NCI-H345 (cell line): ENCODE measurements around the gene F3.
"Not testable (repeated sequence)": the region's sequence is repeated elsewhere in the genome, so short reads cannot be mapped to it uniquely, and the experiment has no call there.

Experiments used
- DNase-seq: peaks from one replicate; lab custom pipeline; 2025; lab: John Stamatoyannopoulos, UW

Gene F3

GRCh38 chr1:94541246-94542087, at the start of gene F3:
F3 (minus strand) TSS chr1:94541759; CDS start chr1:94541636, 123 bp downstream.
- DNase-seq, result peak; percentile 89

- DNase-seq, result no peak
Measured at GRCh38 chr1:94590203-94591137, 48.9 kb upstream of the F3 start.

- DNase-seq, result no peak
Measured at GRCh38 chr1:94589728-94590127, 48.2 kb upstream of the F3 start.

GRCh38 chr1:94582565-94582964, 41.0 kb upstream of the F3 start:
- DNase-seq, result no peak

GRCh38 chr1:94580367-94581115, 39.0 kb upstream of the F3 start:
- DNase-seq, result no peak

- DNase-seq, result no peak
Measured at GRCh38 chr1:94579876-94580294, 38.3 kb upstream of the F3 start.

- DNase-seq, result no peak
Measured at GRCh38 chr1:94578856-94579255, 37.3 kb upstream of the F3 start.

- DNase-seq, result not testable (repeated sequence)
Measured at GRCh38 chr1:94573917-94574316, 32.4 kb upstream of the F3 start.

GRCh38 chr1:94572780-94573179, 31.2 kb upstream of the F3 start:
- DNase-seq, result no peak

GRCh38 chr1:94570965-94571364, 29.4 kb upstream of the F3 start:
- not testable (repeated sequence) for DNase-seq

GRCh38 chr1:94568806-94569205, 27.2 kb upstream of the F3 start:
- DNase-seq, result not testable (repeated sequence)

GRCh38 chr1:94567975-94568607, 26.5 kb upstream of the F3 start:
- not testable (repeated sequence) for DNase-seq

GRCh38 chr1:94566436-94566835, 24.9 kb upstream of the F3 start:
- DNase-seq, result not testable (repeated sequence)

- DNase-seq, result no peak
Measured at GRCh38 chr1:94565901-94566300, 24.3 kb upstream of the F3 start.

GRCh38 chr1:94562519-94563260, 21.1 kb upstream of the F3 start:
- DNase-seq, result peak; percentile 27

- DNase-seq, result no peak
Measured at GRCh38 chr1:94560333-94560732, 18.8 kb upstream of the F3 start.

- no peak for DNase-seq
Measured at GRCh38 chr1:94559921-94560320, 18.4 kb upstream of the F3 start.

GRCh38 chr1:94555091-94555490, 13.5 kb upstream of the F3 start:
- no peak for DNase-seq

- DNase-seq, result no peak
Measured at GRCh38 chr1:94554580-94554979, 13.0 kb upstream of the F3 start.

- no peak for DNase-seq
Measured at GRCh38 chr1:94553931-94554330, 12.4 kb upstream of the F3 start.

GRCh38 chr1:94553323-94553730, 11.8 kb upstream of the F3 start:
- no peak for DNase-seq
